LoVo (cell line): ENCODE results near the gene LCAT.
"Not testable (repeated sequence)": the region's sequence is repeated elsewhere in the genome, so short reads cannot be mapped to it uniquely, and the experiment has no call there.

Experiments used
- DNase-seq: peaks from one replicate; pipeline ENCODE4 v3.0.0-alpha.2; 2016; ENCODE audit warnings: low spot score

Gene LCAT, protein sequence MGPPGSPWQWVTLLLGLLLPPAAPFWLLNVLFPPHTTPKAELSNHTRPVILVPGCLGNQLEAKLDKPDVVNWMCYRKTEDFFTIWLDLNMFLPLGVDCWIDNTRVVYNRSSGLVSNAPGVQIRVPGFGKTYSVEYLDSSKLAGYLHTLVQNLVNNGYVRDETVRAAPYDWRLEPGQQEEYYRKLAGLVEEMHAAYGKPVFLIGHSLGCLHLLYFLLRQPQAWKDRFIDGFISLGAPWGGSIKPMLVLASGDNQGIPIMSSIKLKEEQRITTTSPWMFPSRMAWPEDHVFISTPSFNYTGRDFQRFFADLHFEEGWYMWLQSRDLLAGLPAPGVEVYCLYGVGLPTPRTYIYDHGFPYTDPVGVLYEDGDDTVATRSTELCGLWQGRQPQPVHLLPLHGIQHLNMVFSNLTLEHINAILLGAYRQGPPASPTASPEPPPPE

GRCh38 chr16:67943619-67944504 is at the start of gene LCAT:
Gene LCAT, minus strand, starts transcription at chr16:67944120. Its CDS starts 19 bp downstream, at chr16:67944101.
- DNase-seq: no peak

DNA sequence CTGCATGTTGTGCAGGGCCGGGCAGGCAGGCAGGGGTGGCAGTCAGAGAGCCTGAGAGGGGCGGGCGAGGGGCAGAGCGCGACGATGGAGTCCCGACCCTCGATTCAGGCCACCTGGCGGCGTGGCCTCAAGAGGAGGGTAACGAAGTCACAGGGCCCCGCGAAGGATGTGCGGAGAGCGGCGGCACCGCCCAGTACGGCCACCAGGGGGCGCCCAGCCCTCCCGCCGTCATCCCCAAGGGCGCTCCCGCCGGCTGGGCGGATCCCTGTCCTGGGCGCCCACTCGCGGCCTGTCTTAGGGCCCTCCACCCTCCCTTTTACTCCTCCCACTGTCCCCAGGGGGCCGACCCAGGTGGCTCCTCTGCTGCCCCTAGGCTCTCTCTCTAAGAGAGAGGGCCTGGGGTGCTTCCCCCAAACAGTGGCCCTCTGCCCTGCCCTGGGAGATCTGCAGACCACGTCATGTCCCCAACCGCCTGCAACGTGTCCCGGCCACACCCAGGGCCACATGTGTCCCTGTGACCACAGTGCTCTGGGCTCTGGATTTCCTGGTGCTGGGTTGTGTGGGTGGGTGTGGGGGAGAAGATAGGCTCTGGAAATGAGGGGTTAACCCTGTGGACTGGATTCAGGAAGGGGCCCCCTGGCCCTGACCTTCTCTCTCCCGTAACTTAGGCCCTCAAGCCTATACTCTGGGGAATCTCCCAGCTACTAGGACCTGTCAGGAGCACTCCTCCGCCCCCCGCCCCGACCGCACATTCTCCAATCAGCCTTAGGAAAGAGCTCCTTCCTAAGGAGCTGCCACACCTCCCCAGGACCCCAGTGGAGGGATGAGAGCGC is 49.5 kb upstream of the LCAT start:
- peak; percentile 82 for DNase-seq

DNA sequence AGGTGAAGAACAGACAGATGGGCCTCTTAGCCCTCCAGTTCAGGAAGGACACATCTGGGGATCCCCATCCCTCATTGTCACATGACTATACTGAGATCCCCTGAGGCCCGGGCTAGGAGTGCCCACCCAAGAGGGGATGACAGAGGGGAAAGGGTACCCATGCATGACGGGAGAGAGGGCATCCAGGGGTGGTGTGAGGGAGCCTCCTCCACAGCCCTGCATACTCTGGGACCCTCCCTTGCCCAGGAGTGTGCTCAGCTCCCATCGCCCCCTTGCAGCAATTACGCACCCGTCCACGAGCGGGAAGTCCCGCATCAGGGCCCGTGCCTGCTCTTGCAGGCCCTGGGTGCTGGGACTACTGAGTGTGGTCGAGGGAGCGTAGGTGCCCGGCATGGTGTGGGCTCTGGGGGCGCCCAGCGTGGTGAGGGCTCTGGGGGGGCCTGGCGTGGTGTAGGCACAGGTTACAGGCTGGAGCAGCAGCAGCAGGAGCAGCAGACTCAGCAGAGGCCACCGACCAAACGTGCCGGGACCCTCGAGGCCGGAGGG is 48.8 kb upstream of the LCAT start:
- no peak for DNase-seq

DNA sequence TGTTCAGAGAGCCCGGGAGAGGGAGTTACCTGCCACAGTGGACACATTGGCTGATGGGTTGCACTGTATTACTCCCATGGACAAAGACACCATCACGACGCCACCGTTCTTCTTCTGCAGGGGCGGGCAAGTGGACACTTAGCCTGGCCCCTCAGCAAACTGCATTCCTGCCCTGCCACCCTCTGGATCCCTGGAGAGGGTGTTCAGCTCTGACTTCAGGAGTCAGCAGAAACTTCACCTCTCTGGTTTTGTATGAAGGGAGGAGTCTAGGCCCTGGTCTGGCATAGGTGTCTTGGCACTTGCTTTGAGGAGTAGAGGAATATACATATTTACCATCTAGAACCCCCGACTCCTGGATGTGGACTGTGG is 46.1 kb upstream of the LCAT start:
- no peak for DNase-seq

DNA sequence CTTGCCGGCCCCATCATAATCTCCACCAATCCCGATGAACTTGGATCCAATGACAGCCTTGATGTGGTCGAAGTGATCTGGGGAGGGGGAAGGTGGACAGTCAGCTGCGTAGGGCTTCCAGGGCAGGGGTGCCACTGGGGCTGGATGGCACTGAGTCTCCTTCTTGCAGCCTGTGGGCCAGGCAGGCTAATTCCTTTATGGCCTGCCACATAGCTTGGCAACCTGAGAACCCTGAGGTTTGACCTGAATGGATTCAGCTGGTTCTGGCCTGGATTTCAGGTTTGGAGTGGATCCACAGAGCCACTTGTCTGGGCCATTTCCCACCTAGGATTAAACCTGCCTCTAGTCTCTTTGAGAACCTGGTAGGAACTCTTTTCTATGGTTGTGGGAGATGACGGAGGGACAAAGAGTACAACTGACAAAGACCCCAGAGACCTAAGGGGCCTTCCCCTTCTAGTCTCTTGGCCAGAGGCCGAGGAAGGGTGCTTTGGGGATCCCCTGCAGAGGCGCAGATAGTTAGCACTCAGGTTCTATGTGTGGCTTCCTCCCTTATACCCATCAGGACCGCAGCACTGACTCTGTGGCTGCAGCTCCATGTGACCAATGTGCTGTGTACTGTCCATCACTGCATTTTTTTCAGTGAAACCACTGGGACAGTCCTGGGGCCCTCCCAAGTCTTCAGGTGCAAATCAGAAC is 45.5 kb upstream of the LCAT start:
- DNase-seq: no peak

GRCh38 chr16:67988675-67989074 is 44.8 kb upstream of the LCAT start:
- no peak for DNase-seq

DNA sequence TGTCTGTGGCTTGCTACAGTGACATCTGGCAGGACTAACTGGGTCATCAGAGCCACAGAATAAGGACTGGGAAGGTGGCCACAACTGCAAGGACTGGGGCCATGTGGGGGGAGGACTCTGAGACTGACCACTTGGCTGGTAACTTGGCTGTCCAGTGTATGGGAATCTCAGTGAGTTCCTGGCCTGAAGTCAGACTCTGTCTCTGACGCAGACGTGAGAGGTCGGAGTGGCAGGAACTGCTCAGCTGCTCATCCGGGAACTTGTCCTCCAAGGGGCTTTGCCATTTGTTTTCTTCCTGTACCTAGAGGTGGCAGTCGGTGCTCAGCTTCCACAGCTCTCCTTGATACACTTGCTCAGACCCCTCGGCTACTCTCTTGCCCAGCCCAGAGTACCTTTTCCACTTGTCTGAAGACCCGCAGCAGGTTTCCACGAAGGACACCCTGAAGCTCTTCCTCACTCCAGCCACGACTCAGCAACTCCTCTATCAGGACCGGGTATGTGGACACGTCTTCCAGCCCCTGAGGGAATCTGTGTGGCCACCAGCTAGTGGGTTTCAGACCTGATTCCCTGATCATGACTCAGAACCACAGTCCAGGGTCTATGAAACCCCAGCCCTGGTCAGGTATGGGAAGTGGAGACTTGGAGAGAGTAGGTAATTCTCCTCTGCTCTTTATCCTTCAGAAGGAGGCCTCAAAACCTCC is 43.7 kb upstream of the LCAT start:
- DNase-seq: no peak

DNA sequence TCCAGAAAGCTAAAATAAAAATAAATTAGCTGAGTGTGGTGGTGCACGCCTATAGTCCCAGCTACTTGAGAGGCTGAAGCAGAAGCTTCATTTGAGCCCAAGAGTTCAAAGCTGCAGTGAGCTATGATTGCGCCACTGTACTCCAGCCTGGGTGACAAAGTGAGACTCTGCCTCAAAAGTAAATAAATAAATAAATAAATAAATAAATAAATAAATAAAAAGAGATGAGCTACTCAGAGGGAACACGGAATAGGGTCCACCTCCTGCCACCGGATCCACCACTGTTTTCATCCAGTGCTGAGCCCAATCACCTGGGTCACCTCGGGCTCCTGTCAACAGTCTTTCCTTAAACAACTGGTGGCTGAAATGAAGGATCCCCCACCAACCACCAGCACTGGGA is 43.0 kb upstream of the LCAT start:
- no peak for DNase-seq

GRCh38 chr16:67982011-67982696 is 38.2 kb upstream of the LCAT start:
- DNase-seq: no peak

DNA sequence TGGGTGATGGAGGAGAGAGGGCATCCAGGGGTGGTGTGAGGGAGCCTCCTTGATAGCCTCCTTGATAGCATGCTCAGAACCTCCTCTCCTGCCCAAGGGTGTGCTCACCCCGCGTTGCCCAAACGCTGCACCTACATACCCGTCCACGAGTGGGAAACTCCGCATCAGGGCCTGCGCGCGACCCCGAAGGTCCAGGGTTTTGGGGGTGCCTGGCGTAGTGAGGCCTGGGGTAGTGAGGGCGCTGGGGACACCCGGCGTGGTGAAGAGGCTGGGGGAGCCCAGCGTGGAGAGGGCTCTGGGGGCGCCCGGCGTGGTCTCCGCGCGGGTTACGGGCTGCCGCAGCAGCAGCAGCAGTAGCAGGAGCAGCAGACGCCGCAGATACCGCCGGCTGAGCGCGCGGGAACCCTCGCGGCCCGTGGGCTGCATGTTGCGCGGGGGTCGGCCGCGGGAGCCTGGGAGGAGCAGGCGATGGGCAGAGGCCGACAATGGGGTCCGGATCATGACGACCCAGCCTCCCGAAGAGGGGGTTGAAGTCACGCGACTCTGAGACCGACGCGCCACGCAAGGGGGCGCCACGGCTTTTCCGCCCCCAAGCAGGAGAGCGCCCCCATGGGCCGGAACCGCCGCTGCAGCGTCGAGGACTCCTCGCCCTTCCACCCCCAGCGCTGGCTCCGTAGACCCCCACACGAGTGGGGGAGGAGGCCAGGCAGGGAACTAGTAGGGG is 36.2 kb upstream of the LCAT start, which contains the start of gene DPEP3:
Gene DPEP3, minus strand, starts transcription at position 545 of the 724 bp plus-strand sequence. Its CDS starts 119 bp downstream, at position 426.
- DNase-seq: no peak

DNA sequence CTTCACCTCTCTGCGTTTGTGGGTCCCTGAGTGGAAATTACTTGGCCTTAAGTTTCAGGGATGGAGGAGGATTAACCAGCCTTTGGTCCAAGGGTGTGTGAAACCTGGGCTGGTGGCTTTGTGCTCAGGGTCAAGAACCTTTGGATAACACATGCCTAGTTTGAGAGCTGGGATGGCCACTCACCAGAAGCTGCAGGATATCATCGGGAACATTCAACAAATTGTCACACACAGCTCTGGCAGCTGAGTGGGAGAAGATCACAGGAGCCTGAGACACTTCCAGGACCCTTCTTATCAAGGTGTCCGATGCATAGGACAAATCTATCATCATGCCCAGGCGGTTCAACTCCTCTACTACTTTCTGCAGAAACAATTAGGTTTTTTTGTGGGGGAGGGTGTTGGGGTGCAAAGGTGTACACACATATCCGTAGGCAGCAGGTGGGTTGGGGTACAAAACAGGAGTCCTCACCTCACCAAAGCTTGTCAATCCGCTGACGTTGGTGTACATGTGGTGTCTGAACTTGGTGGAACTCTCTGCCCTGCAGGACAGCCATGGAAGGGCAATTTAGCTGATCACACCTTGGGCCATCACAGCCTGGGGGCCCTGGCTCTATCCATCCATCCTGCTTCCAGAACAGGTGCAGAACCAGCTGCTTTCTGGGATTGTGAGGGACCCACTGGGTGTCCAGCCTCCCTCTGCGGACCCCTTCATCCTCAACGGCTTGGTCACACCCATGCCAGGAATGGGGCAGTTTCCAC is 33.7 kb upstream of the LCAT start:
- DNase-seq: no peak

- DNase-seq: no peak
These were observed 33.1 kb upstream of the LCAT start for GRCh38 chr16:67977005-67977404.

GRCh38 chr16:67976205-67976604 is 32.3 kb upstream of the LCAT start:
- DNase-seq: no peak

GRCh38 chr16:67975321-67976105 is 31.6 kb upstream of the LCAT start:
- DNase-seq: no peak

- DNase-seq: not testable (repeated sequence)
These were observed 28.4 kb upstream of the LCAT start for GRCh38 chr16:67972285-67972684.

- DNase-seq: no peak
These were observed 27.2 kb upstream of the LCAT start for GRCh38 chr16:67971111-67971510.

- no peak for DNase-seq
These were observed 25.5 kb upstream of the LCAT start for GRCh38 chr16:67969254-67970039.
